OCI-LY7 (cell line): ENCODE data around the gene KCNE1.

Experiments
- EZH2phosphoT487 ChIP-seq: fragments of 200-600 bp; sonication (generic); IDR thresholded peaks from 2 replicates; pipeline ENCODE4 v1.6.1; 2018; ENCODE audit warnings: low read depth, borderline replicate concordance, mild to moderate bottlenecking, mixed run types, antibody characterized with exemption, low read length, moderate library complexity, mixed read lengths
- TF ChIP-seq, protein P1 (sequence below): fragments of 200-600 bp; sonication (generic); conservative IDR thresholded peaks from 2 replicates; pipeline ENCODE4 v1.5.1; 2014; ENCODE audit warnings: mild to moderate bottlenecking, antibody characterized with exemption, low read length, moderate library complexity, mixed read lengths

DNA sequence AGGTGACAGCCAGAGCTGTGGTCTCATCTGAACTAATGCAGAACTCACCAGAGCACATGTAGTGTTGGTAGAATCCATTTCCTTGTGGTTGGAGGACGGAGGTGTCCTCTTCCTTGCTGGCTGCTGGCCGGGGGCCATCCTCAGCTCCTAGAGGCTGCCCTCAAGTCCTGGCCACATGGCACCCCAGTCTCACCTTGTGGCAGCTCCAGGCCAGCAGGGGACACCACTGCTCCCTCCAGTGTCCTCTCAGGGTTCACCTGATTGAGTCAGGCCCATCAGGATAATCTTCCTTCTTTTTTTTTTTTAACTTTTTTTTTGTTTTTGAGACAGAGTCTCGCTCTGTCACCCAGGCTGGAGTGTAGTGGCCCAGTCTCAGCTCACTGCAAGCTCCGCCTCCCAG is 2.9 kb downstream of the KCNE1 start:
- TF ChIP-seq, protein P1, sequence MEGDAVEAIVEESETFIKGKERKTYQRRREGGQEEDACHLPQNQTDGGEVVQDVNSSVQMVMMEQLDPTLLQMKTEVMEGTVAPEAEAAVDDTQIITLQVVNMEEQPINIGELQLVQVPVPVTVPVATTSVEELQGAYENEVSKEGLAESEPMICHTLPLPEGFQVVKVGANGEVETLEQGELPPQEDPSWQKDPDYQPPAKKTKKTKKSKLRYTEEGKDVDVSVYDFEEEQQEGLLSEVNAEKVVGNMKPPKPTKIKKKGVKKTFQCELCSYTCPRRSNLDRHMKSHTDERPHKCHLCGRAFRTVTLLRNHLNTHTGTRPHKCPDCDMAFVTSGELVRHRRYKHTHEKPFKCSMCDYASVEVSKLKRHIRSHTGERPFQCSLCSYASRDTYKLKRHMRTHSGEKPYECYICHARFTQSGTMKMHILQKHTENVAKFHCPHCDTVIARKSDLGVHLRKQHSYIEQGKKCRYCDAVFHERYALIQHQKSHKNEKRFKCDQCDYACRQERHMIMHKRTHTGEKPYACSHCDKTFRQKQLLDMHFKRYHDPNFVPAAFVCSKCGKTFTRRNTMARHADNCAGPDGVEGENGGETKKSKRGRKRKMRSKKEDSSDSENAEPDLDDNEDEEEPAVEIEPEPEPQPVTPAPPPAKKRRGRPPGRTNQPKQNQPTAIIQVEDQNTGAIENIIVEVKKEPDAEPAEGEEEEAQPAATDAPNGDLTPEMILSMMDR: no peak
- no peak for TF ChIP-seq EZH2phosphoT487
